ENCODE results near the gene GARIN5A. TPM values are rescaled to one million over a fixed set of nuclear protein-coding genes. Genes with fewer than 3 reads are reported as not detected.
A peak's percentile ranks its signal among the peaks of the same experiment; 100 is the strongest.

Gene GARIN5A
- total RNA-seq, 4 donors from 2014 or later, result 1.7 to 5.9 (median 3.3) TPM

DNA sequence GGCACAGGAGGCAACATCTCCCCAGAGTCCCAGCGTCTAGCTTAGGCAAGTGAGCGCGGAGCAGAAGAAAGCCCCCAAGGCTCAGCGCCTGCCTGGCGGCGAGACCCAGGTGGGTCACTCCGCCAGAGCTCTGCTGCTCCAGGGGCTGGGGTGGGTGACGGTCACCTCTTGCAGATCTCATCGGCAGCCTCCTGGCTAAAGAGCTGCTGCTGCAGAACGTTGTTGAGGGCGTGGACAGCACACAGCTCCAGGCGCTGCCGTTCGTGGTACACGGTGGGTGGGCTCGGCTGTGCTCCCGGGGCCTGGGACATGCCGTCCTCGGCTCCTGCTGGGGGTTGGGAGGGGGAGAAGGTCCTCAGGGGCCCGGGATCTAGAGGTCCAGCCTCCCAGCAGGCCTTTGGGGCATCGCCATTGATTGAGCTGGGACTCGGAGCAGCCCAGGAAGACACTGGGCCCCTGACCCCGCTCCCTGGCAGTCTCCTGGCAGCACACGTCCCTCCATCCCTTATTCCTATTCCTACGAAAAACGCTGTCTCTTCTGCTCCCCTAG, 33.5 kb upstream of the GARIN5A start:
- no peak for DNase-seq (ENCODE audit: low spot score in 2 of 2)

DNA sequence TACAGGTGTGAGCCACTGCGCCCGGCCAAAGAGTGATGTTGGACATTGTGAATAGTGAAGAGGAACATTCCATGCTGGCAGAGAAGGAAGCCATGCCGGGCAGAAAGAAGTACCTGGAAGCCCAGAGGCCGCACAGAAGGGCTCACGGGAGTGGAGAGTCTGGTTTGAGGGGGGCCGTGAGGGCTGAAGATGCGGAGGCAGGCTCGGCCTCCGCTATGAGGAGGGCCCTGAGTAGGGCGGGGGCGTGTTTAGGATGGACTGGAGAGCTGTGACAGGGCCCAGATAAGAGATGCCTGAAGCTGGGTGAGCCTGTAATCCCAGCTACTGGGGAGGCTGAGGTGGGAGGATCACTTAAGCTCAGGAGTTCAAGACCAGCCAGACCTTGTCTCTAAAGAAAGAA, 32.7 kb upstream of the GARIN5A start:
- WGBS, 2 donors, result 83 to 86% methylated on average over 11 of the region's 11 CpGs
- intact Hi-C loops (cut with DNase I; ENCODE audit: low total_unique reads), result no loop called here
- no peak overlapping the region for H3K4me3 ChIP-seq (ENCODE audit: low read depth, poor library complexity, severe bottlenecking)
- no peak for DNase-seq (ENCODE audit: low spot score in 2 of 2)
- TF ChIP-seq POLR2A (IDR thresholded peaks at IDR 0.05) (no peak), CTCF (IDR thresholded peaks at IDR 0.05) (no peak)

More for the DNA sequence above, 33.5 kb upstream of the GARIN5A start:
- intact Hi-C loops (cut with DNase I; ENCODE audit: low total_unique reads), result no loop called here
- H3K4me3 ChIP-seq (ENCODE audit: low read depth, poor library complexity, severe bottlenecking), result peak overlapping the region; percentile 37
- TF ChIP-seq POLR2A (IDR thresholded peaks at IDR 0.05) (no peak), CTCF (IDR thresholded peaks at IDR 0.05) (no peak)
- whole genome bisulfite sequencing, 2 donors, result 50% methylated on average over 15 to 26 of the region's 26 CpGs

DNA sequence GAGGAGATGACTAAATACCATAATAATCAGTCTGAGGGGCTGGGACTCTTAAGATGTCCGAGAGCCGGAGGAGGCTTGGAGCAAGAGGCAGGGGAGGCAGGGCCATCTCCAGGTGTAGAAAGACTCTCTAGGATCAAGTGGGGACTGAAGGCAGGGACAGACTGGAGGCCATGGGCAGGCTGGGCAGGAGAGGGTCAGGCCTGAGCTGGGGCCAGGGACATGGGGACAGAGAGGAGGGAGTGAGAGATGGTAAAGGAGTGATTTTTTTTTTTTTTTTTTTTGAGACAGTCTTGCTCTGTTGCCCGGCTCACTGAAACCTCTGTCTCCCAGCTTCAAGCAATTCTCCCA, 32.2 kb upstream of the GARIN5A start:
- DNase-seq (ENCODE audit: low spot score in 2 of 2), result no peak
- 89 to 90% methylated on average over 3 of the region's 3 CpGs for WGBS, 2 donors
- intact Hi-C loops (cut with DNase I; ENCODE audit: low total_unique reads), result no loop called here
- no peak for TF ChIP-seq POLR2A (IDR thresholded peaks at IDR 0.05)
- TF ChIP-seq CTCF (IDR thresholded peaks at IDR 0.05), result no peak
- H3K4me3 ChIP-seq (ENCODE audit: low read depth, poor library complexity, severe bottlenecking), result no peak overlapping the region

DNA sequence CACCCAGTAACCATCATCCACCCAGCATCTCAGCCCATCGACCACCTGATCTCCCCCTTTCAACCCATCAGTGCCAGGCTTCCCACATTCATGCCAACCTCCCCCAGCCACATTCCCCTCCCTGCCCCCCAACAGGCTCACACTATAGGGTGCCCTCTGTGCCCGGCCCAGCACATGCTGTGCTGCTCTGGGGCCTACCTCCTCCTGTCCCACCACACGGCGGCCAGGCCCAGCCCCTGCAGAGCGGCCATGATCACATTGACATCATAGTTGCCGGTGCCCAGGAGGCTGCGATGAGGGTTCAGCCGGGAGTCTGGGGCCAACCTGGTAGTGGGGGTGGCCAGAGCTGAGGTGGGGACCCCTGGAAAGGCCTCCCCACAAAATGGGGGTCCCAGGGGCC, 30.7 kb upstream of the GARIN5A start:
- intact Hi-C loops (cut with DNase I; ENCODE audit: low total_unique reads), result no loop called here

DNA sequence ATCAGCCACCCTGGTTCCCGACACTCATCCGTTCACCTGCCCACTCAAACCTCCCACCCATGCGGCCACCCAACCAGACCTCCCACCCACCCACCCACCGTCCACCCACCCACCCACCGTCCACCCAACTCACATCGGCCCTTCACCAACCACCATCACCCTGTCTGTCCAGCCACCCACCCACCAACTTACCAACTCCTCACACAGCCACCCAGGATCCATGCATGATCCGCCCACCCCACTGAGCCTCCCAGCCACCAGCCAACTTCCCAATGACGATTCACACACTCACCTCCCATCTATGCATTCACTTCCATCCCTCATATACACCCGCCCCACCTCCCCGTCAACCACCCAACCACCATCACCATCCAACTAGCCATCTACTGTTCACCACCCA, 30.1 kb upstream of the GARIN5A start:
- WGBS, 2 donors, result 90 to 95% methylated on average over 10 of the region's 10 CpGs
- intact Hi-C loops (cut with DNase I; ENCODE audit: low total_unique reads), result no loop called here
- no peak overlapping the region for H3K4me3 ChIP-seq (ENCODE audit: low read depth, poor library complexity, severe bottlenecking)
- TF ChIP-seq CTCF (IDR thresholded peaks at IDR 0.05), result no peak
- no peak for TF ChIP-seq POLR2A (IDR thresholded peaks at IDR 0.05)
- DNase-seq (ENCODE audit: low spot score in 2 of 2), result no peak

More for the DNA sequence above, 30.7 kb upstream of the GARIN5A start:
- no peak for DNase-seq (ENCODE audit: low spot score in 2 of 2)
- H3K4me3 ChIP-seq (ENCODE audit: low read depth, poor library complexity, severe bottlenecking), result no peak overlapping the region
- 89 to 93% methylated on average over 8 of the region's 8 CpGs for WGBS, 2 donors
- TF ChIP-seq CTCF (IDR thresholded peaks at IDR 0.05), result no peak
- no peak for TF ChIP-seq POLR2A (IDR thresholded peaks at IDR 0.05)
